A673 (cell line): ENCODE data around the gene PTPRQ. TPM values are rescaled to one million over a fixed set of nuclear protein-coding genes. Genes with fewer than 3 reads are reported as not detected.

Source experiments
- BruUV-seq: library from RNA; stranded (reverse); fragments of 400-500 nt; replicated peaks from 2 replicates; lab custom pipeline; 2021; lab: Mats Ljungman, UMichigan
- CTCF ChIA-PET: fragments of 300-600 bp; sonication (Branson Sonifier 250); formaldehyde crosslinking; loops from one replicate; lab custom pipeline; 2022; ENCODE audit warnings: antibody characterized with exemption; lab: Charles Lee
- POLR2A ChIA-PET: fragments of 300-600 bp; sonication (Branson Sonifier 250); formaldehyde crosslinking; loops from one replicate; lab custom pipeline; 2022; ENCODE audit warnings: antibody characterized with exemption; ENCODE audit not compliant: low non-redundant PET; lab: Charles Lee
- DNase-seq: peaks from one replicate; pipeline ENCODE4 v3.0.0-alpha.2; 2015; ENCODE audit warnings: low spot score
- H3K27ac ChIP-seq: fragments of 200-600 bp; sonication (generic); 2 replicates; pipeline ENCODE4 v1.5.1; 2016; ENCODE audit warnings: mixed run types, low read depth, mild to moderate bottlenecking, mixed read lengths, antibody characterized with exemption, low read length; ENCODE audit not compliant: poor library complexity, severe bottlenecking
- H3K27me3 ChIP-seq: fragments of 200-600 bp; sonication (generic); replicated peaks from 2 replicates; pipeline ENCODE4 v1.6.1; 2017; ENCODE audit warnings: mixed run types, low read depth, mild to moderate bottlenecking, mixed read lengths, antibody characterized with exemption, low read length; ENCODE audit not compliant: insufficient read depth, poor library complexity
- H3K36me3 ChIP-seq: fragments of 200-600 bp; sonication (generic); 2 replicates; pipeline ENCODE4 v1.6.1; 2016; ENCODE audit warnings: mixed run types, mild to moderate bottlenecking, mixed read lengths, antibody characterized with exemption, low read length; ENCODE audit not compliant: insufficient read depth, poor library complexity, severe bottlenecking
- H3K4me1 ChIP-seq: fragments of 200-600 bp; sonication (generic); 2 replicates; pipeline ENCODE4 v1.6.1; 2017; ENCODE audit warnings: mixed run types, mild to moderate bottlenecking, mixed read lengths, antibody characterized with exemption, low read length; ENCODE audit not compliant: insufficient read depth, poor library complexity, severe bottlenecking
- H3K4me3 ChIP-seq: fragments of 200-600 bp; sonication (generic); 2 replicates; pipeline ENCODE4 v1.5.1; 2016; ENCODE audit warnings: low read depth, mixed run types, mild to moderate bottlenecking, mixed read lengths, low read length; ENCODE audit not compliant: poor library complexity, severe bottlenecking
- H3K9me3 ChIP-seq: fragments of 200-600 bp; sonication (generic); 2 replicates; pipeline ENCODE4 v1.6.1; 2016; ENCODE audit warnings: mixed run types, low read depth, mild to moderate bottlenecking, mixed read lengths, antibody characterized with exemption, low read length; ENCODE audit not compliant: poor library complexity, severe bottlenecking
- CTCF ChIP-seq: fragments of 300-800, 200-600 bp; sonication (generic); conservative IDR thresholded peaks from 2 replicates; pipeline ENCODE4 v1.5.1; 2017; ENCODE audit warnings: low read depth, mild to moderate bottlenecking, antibody characterized with exemption, low read length, moderate library complexity, mixed read lengths
- EZH2 ChIP-seq: fragments of 200-600 bp; sonication (generic); IDR thresholded peaks from 2 replicates; pipeline ENCODE4 v1.6.1; 2017; ENCODE audit warnings: borderline replicate concordance, low read depth, mild to moderate bottlenecking, mixed read lengths, antibody characterized with exemption, low read length; ENCODE audit not compliant: poor library complexity, severe bottlenecking
- intact Hi-C: fragments of 100-400 bp; cut with micrococcal nuclease; formaldehyde crosslinking; loops from one replicate; pipeline ENCODE4 v1.10.0; 2022; ENCODE audit not compliant: unreplicated experiment
- total RNA-seq: library from RNA; stranded (reverse); gene quantifications from 2 replicates; pipeline ENCODE4 v1.2.3, GENCODE V29; 2021

Gene PTPRQ
- total RNA-seq, 1 experiment from 2014 or later = 0.15 TPM

GRCh38 chr12:80681287-80681686 lies 237.3 kb downstream of the PTPRQ start:
- TF ChIP-seq EZH2 = no peak
- TF ChIP-seq CTCF = no peak
- Histone ChIP-seq H3K27ac (no peak overlapping the region), H3K36me3 (no peaks in the 10 kb centered on the region), H3K27me3 (no peaks in the 10 kb centered on the region), H3K9me3 (no peaks in the 10 kb centered on the region), H3K4me3 (no peak overlapping the region), H3K4me1 (no peaks in the 10 kb centered on the region)
- ChIA-PET POLR2A (no interaction called here), CTCF (no interaction called here)
- no TSS peak for BruUV-seq
- intact Hi-C loops = no loop called here
- no peak for DNase-seq

- intact Hi-C loops = no loop called here
- Histone ChIP-seq H3K27me3 (no peaks in the 10 kb centered on the region), H3K4me3 (no peak overlapping the region), H3K9me3 (no peaks in the 10 kb centered on the region), H3K4me1 (no peaks in the 10 kb centered on the region), H3K36me3 (no peaks in the 10 kb centered on the region), H3K27ac (no peak overlapping the region)
- POLR2A ChIA-PET = no interaction called here
- no TSS peak for BruUV-seq
- DNase-seq = no peak
- TF ChIP-seq EZH2 (no peak), CTCF (no peak)
- CTCF ChIA-PET = no interaction called here
Observed at GRCh38 chr12:80681786-80682185, 237.8 kb downstream of the PTPRQ start.

GRCh38 chr12:80684077-80684495 lies 240.1 kb downstream of the PTPRQ start:
- TF ChIP-seq CTCF = no peak
- no peak for TF ChIP-seq EZH2
- intact Hi-C loops = no loop called here
- Histone ChIP-seq H3K9me3 (no peaks in the 10 kb centered on the region), H3K27ac (no peak overlapping the region), H3K4me3 (no peak overlapping the region), H3K4me1 (no peaks in the 10 kb centered on the region), H3K27me3 (no peaks in the 10 kb centered on the region), H3K36me3 (no peaks in the 10 kb centered on the region)
- no peak for DNase-seq
- ChIA-PET CTCF (no interaction called here), POLR2A (no interaction called here)
- no TSS peak for BruUV-seq
